ENCODE measurements around the gene LHFPL6.

DNA sequence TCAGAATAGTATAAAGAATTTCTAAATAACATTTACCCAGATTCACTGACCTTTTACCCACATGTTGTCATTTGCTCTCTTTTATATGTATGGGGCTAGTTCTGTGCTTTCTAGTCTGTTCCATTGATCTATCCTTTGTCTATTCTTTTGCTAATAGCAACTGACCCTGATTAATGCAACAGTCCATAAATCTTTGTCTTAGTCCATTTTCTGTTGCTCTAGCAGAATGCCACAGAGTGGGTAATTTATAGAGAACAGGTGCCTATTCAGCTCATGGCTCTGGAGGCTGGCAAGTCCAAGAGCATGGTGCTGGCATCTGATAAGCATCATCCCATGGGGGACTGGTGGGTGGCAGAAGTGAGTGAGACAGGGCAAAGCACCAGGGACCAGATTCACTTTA lies 52.1 kb downstream of the LHFPL6 start:
- TF ChIP-seq, protein P1, sequence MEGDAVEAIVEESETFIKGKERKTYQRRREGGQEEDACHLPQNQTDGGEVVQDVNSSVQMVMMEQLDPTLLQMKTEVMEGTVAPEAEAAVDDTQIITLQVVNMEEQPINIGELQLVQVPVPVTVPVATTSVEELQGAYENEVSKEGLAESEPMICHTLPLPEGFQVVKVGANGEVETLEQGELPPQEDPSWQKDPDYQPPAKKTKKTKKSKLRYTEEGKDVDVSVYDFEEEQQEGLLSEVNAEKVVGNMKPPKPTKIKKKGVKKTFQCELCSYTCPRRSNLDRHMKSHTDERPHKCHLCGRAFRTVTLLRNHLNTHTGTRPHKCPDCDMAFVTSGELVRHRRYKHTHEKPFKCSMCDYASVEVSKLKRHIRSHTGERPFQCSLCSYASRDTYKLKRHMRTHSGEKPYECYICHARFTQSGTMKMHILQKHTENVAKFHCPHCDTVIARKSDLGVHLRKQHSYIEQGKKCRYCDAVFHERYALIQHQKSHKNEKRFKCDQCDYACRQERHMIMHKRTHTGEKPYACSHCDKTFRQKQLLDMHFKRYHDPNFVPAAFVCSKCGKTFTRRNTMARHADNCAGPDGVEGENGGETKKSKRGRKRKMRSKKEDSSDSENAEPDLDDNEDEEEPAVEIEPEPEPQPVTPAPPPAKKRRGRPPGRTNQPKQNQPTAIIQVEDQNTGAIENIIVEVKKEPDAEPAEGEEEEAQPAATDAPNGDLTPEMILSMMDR (IDR thresholded peaks at IDR 0.05): no peak
- no peak for TF ChIP-seq POLR2AphosphoS5 (IDR thresholded peaks at IDR 0.05)
- no peak for TF ChIP-seq POLR2A (IDR thresholded peaks at IDR 0.05)
